CD14-positive monocyte (primary cell): ENCODE results near the gene ATP1A3. TPM values are rescaled to one million over a fixed set of nuclear protein-coding genes. Genes with fewer than 3 reads are reported as not detected.
"Not testable (repeated sequence)": the region's sequence is repeated elsewhere in the genome, so short reads cannot be mapped to it uniquely, and the experiment has no call there.

Experiments used
- DNase-seq, 3 donors: peaks; one replicate each; pipeline ENCODE4 v3.0.0-alpha.2; 2011 to 2022
- H2AFZ ChIP-seq: 2 replicates; pipeline ENCODE4 v1.6.0; 2012; ENCODE audit warnings: mild to moderate bottlenecking, low read depth, low read length, inconsistent platforms; ENCODE audit not compliant: insufficient read depth, poor library complexity, severe bottlenecking
- H3K27ac ChIP-seq, 2 donors: 1 replicate in 1 of 2; 2 replicates in 1 of 2; pipeline ENCODE4 v1.5.1; 2012 to 2013; ENCODE audit warnings: low read length in 2 of 2, control low read depth in 1 of 2, inconsistent platforms in 1 of 2, low read depth in 1 of 2, mild to moderate bottlenecking in 1 of 2
- H3K27me3 ChIP-seq, 2 donors: one replicate each; pipeline versions ENCODE4 v1.6.0 to v1.6.1; 2011 to 2013; ENCODE audit warnings: low read length in 2 of 2; ENCODE audit not compliant: control insufficient read depth in 2 of 2, insufficient read depth in 2 of 2
- H3K36me3 ChIP-seq, 2 donors: replicated peaks in 1 of 2; 1 replicate in 1 of 2; 2 replicates in 1 of 2; pipeline versions ENCODE4 v1.5.1 to v1.6.1; 2012 to 2013; ENCODE audit warnings: low read length in 2 of 2, control low read depth in 1 of 2, inconsistent platforms in 1 of 2, mild to moderate bottlenecking in 1 of 2; ENCODE audit not compliant: insufficient read depth in 2 of 2, control insufficient read depth in 1 of 2
- H3K4me1 ChIP-seq, 2 donors: 1 replicate in 1 of 2; 2 replicates in 1 of 2; pipeline versions ENCODE4 v1.5.1 to v1.6.1; 2012 to 2013; ENCODE audit warnings: low read length in 2 of 2, control low read depth in 1 of 2, inconsistent platforms in 1 of 2, mild to moderate bottlenecking in 1 of 2, moderate library complexity in 1 of 2; ENCODE audit not compliant: insufficient read depth in 2 of 2, control insufficient read depth in 1 of 2
- H3K4me2 ChIP-seq: replicated peaks from 2 replicates; pipeline ENCODE3; 2012; ENCODE audit warnings: low read length, moderate library complexity, mild to moderate bottlenecking; ENCODE audit not compliant: poor library complexity, severe bottlenecking; ENCODE audit errors: extremely low read depth
- H3K4me3 ChIP-seq, 3 experiments: fragments of 200-600 bp in 1 of 3; sonication (generic) in 1 of 3; replicated peaks in 1 of 3; 1 replicate in 2 of 3; 2 replicates in 1 of 3; pipeline ENCODE4 v1.5.1; 2011 to 2013; ENCODE audit warnings: low read length in 3 of 3, mild to moderate bottlenecking in 3 of 3, control low read depth in 2 of 3, low read depth in 2 of 3, inconsistent platforms in 1 of 3, moderate library complexity in 1 of 3
- H3K79me2 ChIP-seq: 2 replicates; pipeline ENCODE4 v1.6.0; 2012; ENCODE audit warnings: mild to moderate bottlenecking, control low read depth, inconsistent platforms, low read length, moderate library complexity; ENCODE audit not compliant: insufficient read depth
- H3K9ac ChIP-seq: 2 replicates; pipeline ENCODE4 v1.6.0; 2017; ENCODE audit warnings: low read length, mild to moderate bottlenecking; ENCODE audit not compliant: insufficient read depth, poor library complexity, severe bottlenecking
- H3K9me3 ChIP-seq, 2 donors: replicated peaks in 1 of 2; 1 replicate in 1 of 2; 2 replicates in 1 of 2; pipeline versions ENCODE4 v1.5.1 to v1.6.1; 2012 to 2013; ENCODE audit warnings: low read length in 2 of 2, control low read depth in 1 of 2; ENCODE audit not compliant: control insufficient read depth in 1 of 2, insufficient read depth in 1 of 2
- H4K20me1 ChIP-seq: 2 replicates; pipeline ENCODE4 v1.6.0; 2012; ENCODE audit warnings: mild to moderate bottlenecking, low read length, control low read depth, moderate library complexity; ENCODE audit not compliant: insufficient read depth
- H3K27ac Mint-ChIP-seq, 7 donors: one replicate each; pipeline ENCODE4 v1.8.0; 2020; ENCODE audit warnings: mild to moderate bottlenecking in 7 of 7, mixed read lengths in 7 of 7, moderate library complexity in 6 of 7, inconsistent platforms in 2 of 7
- H3K27me3 Mint-ChIP-seq, 3 donors: one replicate each; pipeline ENCODE4 v1.8.0; 2021 to 2022; ENCODE audit warnings: low read depth in 3 of 3, mild to moderate bottlenecking in 3 of 3, mixed read lengths in 3 of 3, moderate library complexity in 3 of 3, inconsistent platforms in 1 of 3
- H3K36me3 Mint-ChIP-seq, 2 donors: one replicate each; pipeline ENCODE4 v1.8.0; 2020; ENCODE audit warnings: mixed read lengths in 2 of 2, inconsistent platforms in 1 of 2, mild to moderate bottlenecking in 1 of 2
- H3K4me1 Mint-ChIP-seq: one replicate; pipeline ENCODE4 v1.8.0; 2020; ENCODE audit warnings: mild to moderate bottlenecking, mixed read lengths
- H3K4me3 Mint-ChIP-seq, 2 donors: one replicate each; pipeline ENCODE4 v1.8.0; 2020; ENCODE audit warnings: mild to moderate bottlenecking in 2 of 2, mixed read lengths in 2 of 2, moderate library complexity in 1 of 2
- H3K9me3 Mint-ChIP-seq, 7 donors: one replicate each; pipeline ENCODE4 v1.8.0; 2020 to 2022; ENCODE audit warnings: mixed read lengths in 7 of 7, mild to moderate bottlenecking in 6 of 7, moderate library complexity in 6 of 7, inconsistent platforms in 2 of 7
- CTCF ChIP-seq: fragments of 200-600 bp; IDR thresholded peaks from one replicate; pipeline ENCODE4 v1.8.0; 2022; ENCODE audit warnings: antibody characterized with exemption, mild to moderate bottlenecking
- WGBS: methylation state at CpG from one replicate; pipeline ENCODE4 v1.1.5; 2013; ENCODE audit warnings: missing lambda C conversion rate; ENCODE audit not compliant: insufficient coverage; 5-methylcytosine and 5-hydroxymethylcytosine counted together
- intact Hi-C, 2 donors: fragments of 100-400 bp; cut with micrococcal nuclease; formaldehyde crosslinking; loops; one replicate each; pipeline versions ENCODE4 v1.15.0 to v1.15.1; 2023
- polyA minus RNA-seq: library from RNA; depleted of rRNA, polyadenylated mRNA; stranded (reverse); fragments of >200 nt; gene quantifications from 2 replicates; pipeline ENCODE4 v1.2.3, GENCODE V29; 2012
- polyA plus RNA-seq, 3 donors: library from polyadenylated mRNA; depleted of rRNA in 1 of 3; unstranded in 2 of 3; stranded (reverse) in 1 of 3; fragments of 300-500 nt in 2 of 3; fragments of >200 nt in 1 of 3; fragmentation: Illumina TruSeq in 2 of 3; gene quantifications; 1 replicate in 2 of 3; 2 replicates in 1 of 3; pipeline ENCODE4 v1.2.3, GENCODE V29; 2012 to 2021
- total RNA-seq, 12 experiments: library from RNA in 1 of 12; stranded (reverse) in 1 of 12; fragments of 120-200 nt in 1 of 12; gene quantifications; one replicate each; pipeline ENCODE4 v1.2.4 and lab custom pipeline; 2013 to 2026; ENCODE audit warnings: mixed read lengths in 6 of 12, inconsistent platforms in 1 of 12

Gene ATP1A3
- 0.12 TPM for total RNA-seq (2013)
- polyA plus RNA-seq (under 1 TPM in 2 of 3 donors, not detected in 1; 0.07 to 0.10 TPM), polyA minus RNA-seq (under 0.01 and 0.08 TPM in 2 replicates), total RNA-seq (lab: John Stamatoyannopoulos, UW) (0 to 0.92 (median 0.21) reads per million in 11 experiments)

- Histone ChIP-seq H3K4me1 (peaks cover 9 to 22% of the 10 kb centered on the region in 2 donors), H2AFZ (peak within 1 kb of the TSS; percentile 70), H3K9ac (no peak within 1 kb of the TSS), H3K9me3 (peaks cover 0 to 7% of the 10 kb centered on the region in 2 donors), H3K27ac (no peak within 1 kb of the TSS), H3K4me3 (peak within 1 kb of the TSS in 2 of 3 experiments; percentile 28 to 72), H3K36me3 (no peaks in the 10 kb centered on the region), H3K4me2 (peak within 1 kb of the TSS; percentile 83), H4K20me1 (no peaks in the 10 kb centered on the region), H3K27me3 (peaks cover 20 to 55% of the 10 kb centered on the region in 2 donors), H3K79me2 (no peaks in the 10 kb centered on the region)
- no peak for TF ChIP-seq CTCF
- Mint-ChIP-seq H3K27ac (no peak within 1 kb of the TSS), H3K9me3 (peaks cover 0 to 11% (median 3%) of the 10 kb centered on the region in 7 donors), H3K4me1 (peaks cover 13% of the 10 kb centered on the region), H3K27me3 (peaks cover 46 to 61% (median 49%) of the 10 kb centered on the region in 3 donors), H3K4me3 (peak within 1 kb of the TSS; percentile 69 to 85), H3K36me3 (peaks cover 0 to 4% of the 10 kb centered on the region in 2 donors)
- under 1% methylated on average over 66 of the region's 84 CpGs for WGBS
- intact Hi-C loops: no loop called here
- peak; percentile 39 to 60 (median 57) for DNase-seq
Measured at GRCh38 chr19:41993612-41994483, at the start of gene ATP1A3. TSS of gene ATP1A3 (minus strand) at chr19:41994230. CDS start at chr19:41994076, 154 bp downstream.

DNA sequence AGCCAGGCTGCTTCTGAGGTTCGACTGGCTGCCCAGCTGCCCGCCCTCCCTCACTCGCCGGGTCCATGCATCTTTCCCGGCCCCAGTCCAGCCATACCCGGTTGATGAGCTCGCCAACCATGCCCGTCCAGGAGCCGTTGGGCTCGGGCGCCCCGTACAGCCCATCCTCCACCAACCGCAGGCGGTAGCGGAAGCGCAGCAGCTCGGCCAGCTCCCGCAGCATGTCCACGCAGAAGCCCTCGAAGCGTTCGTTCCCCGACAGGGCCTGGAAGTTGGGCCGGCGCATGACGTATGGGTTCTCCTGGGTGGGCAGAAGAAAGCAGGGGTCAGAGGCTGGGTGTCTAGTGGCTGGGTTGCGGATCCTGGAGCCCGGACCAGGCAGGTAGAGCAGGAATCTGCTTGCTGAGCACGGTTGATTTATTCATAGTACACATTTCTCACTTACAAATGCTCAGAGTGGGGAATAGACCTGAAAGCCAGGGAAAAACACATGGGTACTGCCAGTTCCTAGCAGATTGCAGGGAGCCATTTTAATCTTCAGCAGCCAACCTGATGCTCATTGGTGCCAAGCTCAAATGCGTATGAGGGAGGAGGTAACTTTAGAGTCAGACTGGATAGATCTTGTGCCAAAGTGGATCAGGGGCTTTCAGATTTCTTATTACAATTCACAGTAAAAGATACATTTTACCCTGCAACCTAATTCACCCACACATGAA, 48.6 kb upstream of the ATP1A3 start:
- Mint-ChIP-seq H3K4me1 (no peaks in the 10 kb centered on the region), H3K27ac (no peak overlapping the region), H3K36me3 (no peaks in the 10 kb centered on the region), H3K9me3 (peaks cover 0 to 2% (median 0%) of the 10 kb centered on the region in 7 donors), H3K27me3 (peaks cover 1 to 5% (median 2%) of the 10 kb centered on the region in 3 donors), H3K4me3 (no peak overlapping the region)
- Histone ChIP-seq H3K9me3 (no peaks in the 10 kb centered on the region), H3K79me2 (no peaks in the 10 kb centered on the region), H3K4me1 (no peaks in the 10 kb centered on the region), H3K27ac (no peak overlapping the region), H2AFZ (no peak overlapping the region), H3K4me3 (no peak overlapping the region), H4K20me1 (no peaks in the 10 kb centered on the region), H3K9ac (no peak overlapping the region), H3K27me3 (no peaks in the 10 kb centered on the region), H3K4me2 (no peak overlapping the region), H3K36me3 (no peaks in the 10 kb centered on the region)
- no peak for DNase-seq
- intact Hi-C loops: no loop called here
- 96% methylated on average over 17 of the region's 30 CpGs for WGBS
- TF ChIP-seq CTCF: no peak

DNA sequence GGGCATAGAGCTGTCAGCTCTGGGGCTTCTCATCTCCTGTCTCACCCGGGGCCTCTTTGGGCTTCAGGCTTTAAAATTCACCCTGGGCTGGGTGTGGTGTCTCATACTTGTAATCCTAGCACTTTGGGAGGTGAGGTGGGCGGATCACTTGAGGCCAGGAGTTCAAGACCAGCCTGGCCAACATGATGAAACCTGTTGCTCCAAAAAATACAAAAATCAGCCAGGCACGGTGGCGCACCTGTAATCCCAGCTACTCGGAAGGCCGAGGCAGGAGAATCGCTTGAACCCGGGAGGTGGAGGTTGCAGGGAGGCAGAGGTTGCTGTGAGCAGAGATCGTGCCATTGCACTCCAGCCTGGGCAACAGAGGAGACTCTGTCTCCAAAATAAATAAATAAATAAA, 46.5 kb upstream of the ATP1A3 start:
- H3K27ac ChIP-seq, H2AFZ ChIP-seq, H3K4me1 ChIP-seq, H4K20me1 ChIP-seq, H3K4me3 Mint-ChIP-seq, intact Hi-C loops, H3K4me2 ChIP-seq, H3K9me3 Mint-ChIP-seq, H3K36me3 ChIP-seq, H3K9ac ChIP-seq, H3K9me3 ChIP-seq, H3K27ac Mint-ChIP-seq, H3K27me3 Mint-ChIP-seq, H3K79me2 ChIP-seq, H3K36me3 Mint-ChIP-seq, H3K4me3 ChIP-seq, H3K4me1 Mint-ChIP-seq, H3K27me3 ChIP-seq, DNase-seq: not testable (repeated sequence)
- WGBS: 88% methylated on average over 6 of the region's 9 CpGs
